ENCODE results near the gene DKK3. TPM values are rescaled to one million over a fixed set of nuclear protein-coding genes. Genes with fewer than 3 reads are reported as not detected.
A peak's percentile ranks its signal among the peaks of the same experiment; 100 is the strongest.

DKK3 gene
- total and polyA plus RNA-seq, 8 donors: 21.8 to 63.8 (median 37.6) TPM

- no peak overlapping the region for H3K4me3 ChIP-seq
- no peaks in the 10 kb centered on the region for H3K9me3 ChIP-seq
- peaks cover 0 to 32% (median 21%) of the 10 kb centered on the region in 3 donors for H3K27me3 ChIP-seq
- TF ChIP-seq POLR2A (IDR thresholded peaks at IDR 0.05) (no peak), CTCF (IDR thresholded peaks at IDR 0.05) (no peak), EP300 (IDR thresholded peaks at IDR 0.05) (no peak), POLR2AphosphoS5 (IDR thresholded peaks at IDR 0.05) (no peak)
- DNase-seq: no peak
- WGBS, 5 donors: 63 to 71% (median 65%) methylated on average over 4 of the region's 4 CpGs
- intact Hi-C loops (cut with DNase I; ENCODE audit: low total_unique reads): no loop called here
- H3K4me1 ChIP-seq: peaks cover 16 to 51% (median 29%) of the 10 kb centered on the region in 4 donors
- peak overlapping the region in 4 of 5 donors; percentile 23 to 52 (median 36) for H3K27ac ChIP-seq
- peaks cover 0 to 19% (median 9%) of the 10 kb centered on the region in 4 donors for H3K36me3 ChIP-seq
Measured at GRCh38 chr11:12005061-12005460, 3.4 kb downstream of the DKK3 start.

- DNase-seq: no peak
- Histone ChIP-seq H3K27ac (no peak overlapping the region), H3K4me3 (no peak overlapping the region), H3K36me3 (peaks cover 0 to 24% (median 9%) of the 10 kb centered on the region in 4 donors), H3K4me1 (peaks cover 10 to 42% (median 21%) of the 10 kb centered on the region in 4 donors), H3K9me3 (no peaks in the 10 kb centered on the region), H3K27me3 (peaks cover 0 to 20% (median 12%) of the 10 kb centered on the region in 3 donors)
- WGBS, 5 donors: 80 to 93% (median 87%) methylated on average over 4 of the region's 4 CpGs
- TF ChIP-seq CTCF (IDR thresholded peaks at IDR 0.05): no peak
- TF ChIP-seq POLR2AphosphoS5 (IDR thresholded peaks at IDR 0.05): no peak
- no peak for TF ChIP-seq EP300 (IDR thresholded peaks at IDR 0.05)
- no peak for TF ChIP-seq POLR2A (IDR thresholded peaks at IDR 0.05)
- intact Hi-C loops (cut with DNase I; ENCODE audit: low total_unique reads): no loop called here
Measured at GRCh38 chr11:12003815-12004214, 4.6 kb downstream of the DKK3 start.

- Histone ChIP-seq H3K9me3 (no peaks in the 10 kb centered on the region), H3K4me3 (no peak overlapping the region), H3K27ac (no peak overlapping the region), H3K36me3 (peaks cover 0 to 27% (median 9%) of the 10 kb centered on the region in 4 donors), H3K4me1 (peaks cover 5 to 39% (median 16%) of the 10 kb centered on the region in 4 donors), H3K27me3 (peaks cover 0 to 15% (median 8%) of the 10 kb centered on the region in 3 donors)
- WGBS, 5 donors: 90 to 97% (median 93%) methylated on average over 2 of the region's 2 CpGs
- intact Hi-C loops (cut with DNase I; ENCODE audit: low total_unique reads): no loop called here
- DNase-seq: no peak
- TF ChIP-seq POLR2A (IDR thresholded peaks at IDR 0.05) (no peak), CTCF (IDR thresholded peaks at IDR 0.05) (no peak), EP300 (IDR thresholded peaks at IDR 0.05) (no peak), POLR2AphosphoS5 (IDR thresholded peaks at IDR 0.05) (no peak)
Measured at GRCh38 chr11:12003336-12003735, 5.1 kb downstream of the DKK3 start.

GRCh38 chr11:12001186-12001585 lies 7.2 kb downstream of the DKK3 start:
- 77 to 89% (median 80%) methylated on average over 7 of the region's 7 CpGs for WGBS, 5 donors
- intact Hi-C loops (cut with DNase I; ENCODE audit: low total_unique reads): no loop called here

More at GRCh38 chr11:12001186-12001585, 7.2 kb downstream of the DKK3 start:
- H3K9me3 ChIP-seq: no peaks in the 10 kb centered on the region
- no peak for TF ChIP-seq CTCF (IDR thresholded peaks at IDR 0.05)
- H3K27ac ChIP-seq: no peak overlapping the region
- H3K27me3 ChIP-seq: no peaks in the 10 kb centered on the region
- peaks cover 0 to 44% (median 18%) of the 10 kb centered on the region in 4 donors for H3K36me3 ChIP-seq
- DNase-seq: no peak
- no peak overlapping the region for H3K4me3 ChIP-seq
- H3K4me1 ChIP-seq: peaks cover 0 to 22% (median 3%) of the 10 kb centered on the region in 4 donors
